HEK293 (cell line): ENCODE measurements around the gene SLC25A26.

ENCODE experiments used
- CTCF ChIA-PET: fragments of 350-600 bp; formaldehyde crosslinking; extraction: SDS; loops from one replicate; lab custom pipeline; 2021; ENCODE audit warnings: antibody characterized with exemption; lab: Yijun Ruan, JAX
- POLR2A ChIA-PET: fragments of 300-600 bp; formaldehyde crosslinking; extraction: SDS; loops from one replicate; lab custom pipeline; 2020; ENCODE audit warnings: antibody characterized with exemption, inconsistent platforms; lab: Yijun Ruan, JAX
- H3K27ac ChIP-seq: fragments of 200-500 bp; sonication (Bioruptor generic); 2 replicates; pipeline ENCODE4 v1.5.1; 2014; ENCODE audit warnings: low read depth, low read length, control low read depth, inconsistent platforms; ENCODE audit errors: extremely low read depth
- H3K36me3 ChIP-seq, 2 experiments: fragments of 200-500 bp in 1 of 2; sonication (Bioruptor generic) in 1 of 2; 1 replicate in 1 of 2; 2 replicates in 1 of 2; pipeline ENCODE4 v1.5.1; 2014 to 2017; ENCODE audit warnings: inconsistent platforms in 2 of 2, low read length in 2 of 2; ENCODE audit not compliant: control insufficient read depth in 2 of 2, insufficient read depth in 1 of 2
- H3K4me1 ChIP-seq: fragments of 200-500 bp; sonication (Bioruptor generic); 2 replicates; pipeline ENCODE4 v1.5.1; 2014; ENCODE audit warnings: mild to moderate bottlenecking, low read length, inconsistent platforms; ENCODE audit not compliant: control insufficient read depth, insufficient read depth
- H3K4me3 ChIP-seq: 2 replicates; pipeline ENCODE4 v1.5.1; 2011; ENCODE audit warnings: low read depth, mild to moderate bottlenecking, control low read depth, low read length, moderate library complexity
- H3K9me3 ChIP-seq: fragments of 200-500 bp; sonication (Bioruptor generic); 2 replicates; pipeline ENCODE4 v1.5.1; 2014; ENCODE audit warnings: low read depth, low read length, inconsistent platforms; ENCODE audit not compliant: control insufficient read depth, insufficient read depth
- GLI4 ChIP-seq: fragments of 450-650 bp; formaldehyde crosslinking; IDR thresholded peaks from 2 replicates; pipeline ENCODE4 v1.5.1; 2016; ENCODE audit warnings: missing biosample characterization, missing genetic modification characterization
- KLF10 ChIP-seq: fragments of 450-650 bp; IDR thresholded peaks from 2 replicates; pipeline ENCODE4 v1.5.1; 2018; ENCODE audit warnings: missing biosample characterization, mild to moderate bottlenecking, missing genetic modification characterization
- KLF16 ChIP-seq: fragments of 450-650 bp; formaldehyde crosslinking; IDR thresholded peaks from 2 replicates; pipeline ENCODE4 v1.5.1; 2017; ENCODE audit warnings: missing biosample characterization, missing genetic modification characterization
- PATZ1 ChIP-seq: fragments of 450-650 bp; formaldehyde crosslinking; IDR thresholded peaks from 2 replicates; pipeline ENCODE4 v1.5.1; 2016; ENCODE audit warnings: missing biosample characterization, missing genetic modification characterization
- SCRT1 ChIP-seq: fragments of 450-650 bp; formaldehyde crosslinking; IDR thresholded peaks from 2 replicates; pipeline ENCODE4 v1.5.1; 2016; ENCODE audit warnings: missing biosample characterization, missing genetic modification characterization, borderline replicate concordance
- SCRT2 ChIP-seq: fragments of 450-650 bp; formaldehyde crosslinking; IDR thresholded peaks from 2 replicates; pipeline ENCODE4 v1.5.1; 2016; ENCODE audit warnings: missing biosample characterization, missing genetic modification characterization
- TRIM28 ChIP-seq: IDR thresholded peaks from 2 replicates; pipeline ENCODE4 v1.6.1; 2011; ENCODE audit warnings: low read length, control low read depth, borderline replicate concordance
- ZNF112 ChIP-seq: fragments of 450-650 bp; formaldehyde crosslinking; IDR thresholded peaks from 2 replicates; pipeline ENCODE4 v1.5.0; 2017; ENCODE audit warnings: missing biosample characterization, missing genetic modification characterization
- ZNF175 ChIP-seq: fragments of 450-650 bp; formaldehyde crosslinking; IDR thresholded peaks from 2 replicates; pipeline ENCODE4 v1.5.1; 2016; ENCODE audit warnings: missing biosample characterization, missing genetic modification characterization
- ZNF239 ChIP-seq: fragments of 450-650 bp; formaldehyde crosslinking; IDR thresholded peaks from 2 replicates; pipeline ENCODE4 v1.5.1; 2016; ENCODE audit warnings: missing biosample characterization, missing genetic modification characterization
- ZNF354C ChIP-seq: fragments of 450-650 bp; formaldehyde crosslinking; IDR thresholded peaks from 2 replicates; pipeline ENCODE4 v1.5.1; 2016; ENCODE audit warnings: missing biosample characterization, missing genetic modification characterization, low read depth, borderline replicate concordance
- ZNF529 ChIP-seq: fragments of 450-650 bp; formaldehyde crosslinking; IDR thresholded peaks from 2 replicates; pipeline ENCODE4 v1.5.1; 2017; ENCODE audit warnings: missing genetic modification characterization, missing biosample characterization; ENCODE audit not compliant: insufficient replicate concordance
- ZNF629 ChIP-seq: fragments of 450-650 bp; formaldehyde crosslinking; IDR thresholded peaks from 2 replicates; pipeline ENCODE4 v1.5.1; 2017; ENCODE audit warnings: missing biosample characterization, missing genetic modification characterization
- ZNF658 ChIP-seq: fragments of 450-650 bp; formaldehyde crosslinking; IDR thresholded peaks from 2 replicates; pipeline ENCODE4; 2016; ENCODE audit warnings: missing biosample characterization, missing genetic modification characterization
- ZNF664 ChIP-seq: fragments of 450-650 bp; formaldehyde crosslinking; IDR thresholded peaks from 2 replicates; pipeline ENCODE4 v1.5.1; 2016; ENCODE audit warnings: missing biosample characterization, missing genetic modification characterization
- ZSCAN30 ChIP-seq: fragments of 450-650 bp; IDR thresholded peaks from 2 replicates; pipeline ENCODE4 v1.5.1; 2018; ENCODE audit warnings: missing biosample characterization, mild to moderate bottlenecking, missing genetic modification characterization, moderate library complexity
- TF ChIP-seq, protein P1 (sequence below): fragments of 450-650 bp; formaldehyde crosslinking; IDR thresholded peaks from 2 replicates; pipeline ENCODE4 v1.5.1; 2016; ENCODE audit warnings: missing biosample characterization, missing genetic modification characterization
- TF ChIP-seq, protein P2 (sequence below): fragments of 450-650 bp; formaldehyde crosslinking; IDR thresholded peaks from 2 replicates; pipeline ENCODE4 v1.5.1; 2016; ENCODE audit warnings: missing biosample characterization, missing genetic modification characterization
- TF ChIP-seq, protein P3 (sequence below): fragments of 450-650 bp; formaldehyde crosslinking; IDR thresholded peaks from 2 replicates; pipeline ENCODE4 v1.5.1; 2016; ENCODE audit warnings: missing biosample characterization, missing genetic modification characterization
- TF ChIP-seq, protein P4 (sequence below): fragments of 450-650 bp; formaldehyde crosslinking; IDR thresholded peaks from 2 replicates; pipeline ENCODE4 v1.5.1; 2016; ENCODE audit warnings: missing biosample characterization, missing genetic modification characterization

The SLC25A26 gene

DNA sequence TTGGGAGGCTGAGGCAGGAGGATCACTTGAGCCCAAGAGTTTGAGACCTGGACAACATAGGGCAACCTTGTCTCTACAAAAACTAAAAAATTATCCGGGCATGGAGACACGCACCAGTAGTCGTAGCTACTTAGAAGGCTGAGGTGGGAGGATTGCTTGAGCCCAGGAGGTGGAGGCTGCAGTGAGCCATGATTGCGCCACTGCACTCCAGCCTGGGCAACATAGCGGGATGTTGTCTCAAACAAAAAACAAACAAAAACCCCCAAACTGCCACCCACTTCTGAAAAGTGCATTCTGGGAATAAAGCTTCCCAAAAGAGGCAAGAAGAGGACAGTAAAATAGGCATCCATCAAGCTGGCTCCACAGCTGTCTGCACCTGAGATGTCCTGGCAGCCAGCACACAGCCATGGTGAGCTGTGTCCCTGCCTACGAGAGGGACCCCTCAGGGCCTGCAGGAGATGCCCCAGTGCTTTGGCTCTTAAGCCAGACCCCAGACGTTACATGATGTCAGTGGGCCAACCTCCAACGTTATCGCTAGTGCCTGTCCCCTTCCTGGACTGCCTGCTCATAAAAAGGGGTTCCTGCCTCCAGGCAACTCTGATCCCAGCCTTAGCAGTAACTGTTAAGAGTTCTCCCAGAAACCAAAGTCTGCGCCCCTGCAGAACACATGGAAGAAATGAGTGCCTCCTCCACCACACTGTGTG lies 178.9 kb downstream of the SLC25A26 start:
- H3K27ac ChIP-seq, result no peak overlapping the region
- no peaks in the 10 kb centered on the region for H3K4me1 ChIP-seq
- TF ChIP-seq GLI4 (tag by site-specific recombination), result no peak
- TF ChIP-seq KLF10, result no peak
- TF ChIP-seq, protein P1, sequence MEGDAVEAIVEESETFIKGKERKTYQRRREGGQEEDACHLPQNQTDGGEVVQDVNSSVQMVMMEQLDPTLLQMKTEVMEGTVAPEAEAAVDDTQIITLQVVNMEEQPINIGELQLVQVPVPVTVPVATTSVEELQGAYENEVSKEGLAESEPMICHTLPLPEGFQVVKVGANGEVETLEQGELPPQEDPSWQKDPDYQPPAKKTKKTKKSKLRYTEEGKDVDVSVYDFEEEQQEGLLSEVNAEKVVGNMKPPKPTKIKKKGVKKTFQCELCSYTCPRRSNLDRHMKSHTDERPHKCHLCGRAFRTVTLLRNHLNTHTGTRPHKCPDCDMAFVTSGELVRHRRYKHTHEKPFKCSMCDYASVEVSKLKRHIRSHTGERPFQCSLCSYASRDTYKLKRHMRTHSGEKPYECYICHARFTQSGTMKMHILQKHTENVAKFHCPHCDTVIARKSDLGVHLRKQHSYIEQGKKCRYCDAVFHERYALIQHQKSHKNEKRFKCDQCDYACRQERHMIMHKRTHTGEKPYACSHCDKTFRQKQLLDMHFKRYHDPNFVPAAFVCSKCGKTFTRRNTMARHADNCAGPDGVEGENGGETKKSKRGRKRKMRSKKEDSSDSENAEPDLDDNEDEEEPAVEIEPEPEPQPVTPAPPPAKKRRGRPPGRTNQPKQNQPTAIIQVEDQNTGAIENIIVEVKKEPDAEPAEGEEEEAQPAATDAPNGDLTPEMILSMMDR, result no peak
- TF ChIP-seq ZSCAN30 (tag by site-specific recombination), result no peak
- TF ChIP-seq, protein P2, sequence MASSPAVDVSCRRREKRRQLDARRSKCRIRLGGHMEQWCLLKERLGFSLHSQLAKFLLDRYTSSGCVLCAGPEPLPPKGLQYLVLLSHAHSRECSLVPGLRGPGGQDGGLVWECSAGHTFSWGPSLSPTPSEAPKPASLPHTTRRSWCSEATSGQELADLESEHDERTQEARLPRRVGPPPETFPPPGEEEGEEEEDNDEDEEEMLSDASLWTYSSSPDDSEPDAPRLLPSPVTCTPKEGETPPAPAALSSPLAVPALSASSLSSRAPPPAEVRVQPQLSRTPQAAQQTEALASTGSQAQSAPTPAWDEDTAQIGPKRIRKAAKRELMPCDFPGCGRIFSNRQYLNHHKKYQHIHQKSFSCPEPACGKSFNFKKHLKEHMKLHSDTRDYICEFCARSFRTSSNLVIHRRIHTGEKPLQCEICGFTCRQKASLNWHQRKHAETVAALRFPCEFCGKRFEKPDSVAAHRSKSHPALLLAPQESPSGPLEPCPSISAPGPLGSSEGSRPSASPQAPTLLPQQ (tag by site-specific recombination), result no peak
- TF ChIP-seq ZNF529 (tag by site-specific recombination), result no peak
- no peak for TF ChIP-seq ZNF658 (tag by site-specific recombination)
- TF ChIP-seq ZNF112 (tag by site-specific recombination), result no peak
- TF ChIP-seq ZNF239, result no peak
- no peak for TF ChIP-seq ZNF175 (tag by site-specific recombination)
- TF ChIP-seq SCRT2, result no peak
- TF ChIP-seq, protein P3, sequence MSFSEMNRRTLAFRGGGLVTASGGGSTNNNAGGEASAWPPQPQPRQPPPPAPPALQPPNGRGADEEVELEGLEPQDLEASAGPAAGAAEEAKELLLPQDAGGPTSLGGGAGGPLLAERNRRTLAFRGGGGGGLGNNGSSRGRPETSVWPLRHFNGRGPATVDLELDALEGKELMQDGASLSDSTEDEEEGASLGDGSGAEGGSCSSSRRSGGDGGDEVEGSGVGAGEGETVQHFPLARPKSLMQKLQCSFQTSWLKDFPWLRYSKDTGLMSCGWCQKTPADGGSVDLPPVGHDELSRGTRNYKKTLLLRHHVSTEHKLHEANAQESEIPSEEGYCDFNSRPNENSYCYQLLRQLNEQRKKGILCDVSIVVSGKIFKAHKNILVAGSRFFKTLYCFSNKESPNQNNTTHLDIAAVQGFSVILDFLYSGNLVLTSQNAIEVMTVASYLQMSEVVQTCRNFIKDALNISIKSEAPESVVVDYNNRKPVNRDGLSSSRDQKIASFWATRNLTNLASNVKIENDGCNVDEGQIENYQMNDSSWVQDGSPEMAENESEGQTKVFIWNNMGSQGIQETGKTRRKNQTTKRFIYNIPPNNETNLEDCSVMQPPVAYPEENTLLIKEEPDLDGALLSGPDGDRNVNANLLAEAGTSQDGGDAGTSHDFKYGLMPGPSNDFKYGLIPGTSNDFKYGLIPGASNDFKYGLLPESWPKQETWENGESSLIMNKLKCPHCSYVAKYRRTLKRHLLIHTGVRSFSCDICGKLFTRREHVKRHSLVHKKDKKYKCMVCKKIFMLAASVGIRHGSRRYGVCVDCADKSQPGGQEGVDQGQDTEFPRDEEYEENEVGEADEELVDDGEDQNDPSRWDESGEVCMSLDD (tag by site-specific recombination), result no peak
- no peak for TF ChIP-seq ZNF629 (tag by site-specific recombination)
- CTCF ChIA-PET, result interaction anchor here (1.5 kb wide), 1 partner anchor 423 kb away, joined by 3 read pairs; no protein-coding TSS in a partner anchor
- H3K9me3 ChIP-seq, result no peaks in the 10 kb centered on the region
- H3K36me3 ChIP-seq, result peaks cover 0 to 67% of the 10 kb centered on the region in 2 experiments; a peak in 1 of 3 replicates
- POLR2A ChIA-PET, result no interaction called here
- H3K4me3 ChIP-seq, result no peak overlapping the region

- H3K4me1 ChIP-seq, result no peaks in the 10 kb centered on the region
- H3K9me3 ChIP-seq, result no peaks in the 10 kb centered on the region
- ChIA-PET POLR2A (no interaction called here), CTCF (interaction anchor here (0.7 to 1.0 kb wide), 2 partner anchors 22 to 180 kb away, joined by 3 read pairs; no protein-coding TSS in a partner anchor)
- no peak overlapping the region for H3K27ac ChIP-seq
- H3K36me3 ChIP-seq, result peaks cover 0 to 69% of the 10 kb centered on the region in 2 experiments; a peak in 1 of 3 replicates
- H3K4me3 ChIP-seq, result no peak overlapping the region
- TF ChIP-seq, protein P4, sequence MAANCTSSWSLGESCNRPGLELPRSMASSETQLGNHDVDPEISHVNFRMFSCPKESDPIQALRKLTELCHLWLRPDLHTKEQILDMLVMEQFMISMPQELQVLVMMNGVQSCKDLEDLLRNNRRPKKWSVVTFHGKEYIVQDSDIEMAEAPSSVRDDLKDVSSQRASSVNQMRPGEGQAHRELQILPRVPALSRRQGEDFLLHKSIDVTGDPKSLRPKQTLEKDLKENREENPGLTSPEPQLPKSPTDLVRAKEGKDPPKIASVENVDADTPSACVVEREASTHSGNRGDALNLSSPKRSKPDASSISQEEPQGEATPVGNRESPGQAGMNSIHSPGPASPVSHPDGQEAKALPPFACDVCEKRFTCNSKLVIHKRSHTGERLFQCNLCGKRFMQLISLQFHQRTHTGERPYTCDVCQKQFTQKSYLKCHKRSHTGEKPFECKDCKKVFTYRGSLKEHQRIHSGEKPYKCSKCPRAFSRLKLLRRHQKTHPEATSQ (tag by site-specific recombination), result no peak
- TF ChIP-seq ZNF354C (tag by site-specific recombination) (no peak), KLF16 (no peak), TRIM28 (no peak), PATZ1 (tag by site-specific recombination) (no peak), SCRT1 (tag by site-specific recombination) (no peak), ZNF664 (no peak)
- TF ChIP-seq, protein P3 (tag by site-specific recombination), result no peak
These were observed 179.8 kb downstream of the SLC25A26 start for GRCh38 chr3:66400411-66401156.
